Neural cell (in vitro differentiated cells): Measurements from ENCODE around the gene TMEM52B. TPM values are rescaled to one million over a fixed set of nuclear protein-coding genes. Genes with fewer than 3 reads are reported as not detected.
"Not testable (repeated sequence)": the region's sequence is repeated elsewhere in the genome, so short reads cannot be mapped to it uniquely, and the experiment has no call there.

Experiments
- H2AFZ ChIP-seq: fragments of 200-600, 300-800 bp; sonication (generic), shearing (Covaris generic); 2 replicates; pipeline ENCODE4 v1.6.0; 2014; ENCODE audit warnings: low read depth, mild to moderate bottlenecking, antibody characterized with exemption, low read length, moderate library complexity
- H3F3A ChIP-seq: fragments of 200-600 bp; shearing (Covaris generic); 2 replicates; pipeline ENCODE4 v1.6.1; 2016; ENCODE audit warnings: mild to moderate bottlenecking, moderate library complexity, mixed read lengths, antibody characterized with exemption, low read length; ENCODE audit not compliant: insufficient read depth, poor library complexity, severe bottlenecking
- H3K27ac ChIP-seq: fragments of 200-600, 300-800 bp; sonication (generic), shearing (Covaris generic); 2 replicates; pipeline ENCODE4 v1.5.1; 2014; ENCODE audit warnings: mild to moderate bottlenecking, low read length, moderate library complexity
- H3K27me3 ChIP-seq: fragments of 300-800, 200-600 bp; sonication (generic), shearing (Covaris generic); 2 replicates; pipeline ENCODE4 v1.6.0; 2014; ENCODE audit warnings: mild to moderate bottlenecking, low read depth, low read length, moderate library complexity; ENCODE audit not compliant: insufficient read depth
- H3K36me3 ChIP-seq: fragments of 300-800, 200-600 bp; sonication (generic), shearing (Covaris generic); 2 replicates; pipeline ENCODE4 v1.5.1; 2014; ENCODE audit warnings: mild to moderate bottlenecking, antibody characterized with exemption, low read length, moderate library complexity; ENCODE audit not compliant: insufficient read depth
- H3K4me2 ChIP-seq: fragments of 300-800, 200-600 bp; sonication (generic), shearing (Covaris generic); 2 replicates; pipeline ENCODE4 v1.6.0; 2014; ENCODE audit warnings: mild to moderate bottlenecking, low read length
- H3K4me3 ChIP-seq: fragments of 300-800, 200-600 bp; sonication (generic), shearing (Covaris generic); 2 replicates; pipeline ENCODE4 v1.5.1; 2014; ENCODE audit warnings: mild to moderate bottlenecking, low read length, moderate library complexity
- H3K79me2 ChIP-seq: fragments of 200-600 bp; shearing (Covaris generic); replicated peaks from 2 replicates; pipeline ENCODE4 v1.6.0; 2014; ENCODE audit warnings: mild to moderate bottlenecking, low read length, moderate library complexity; ENCODE audit not compliant: insufficient read depth
- H3K9ac ChIP-seq: fragments of 300-800, 200-600 bp; sonication (generic), shearing (Covaris generic); 2 replicates; pipeline ENCODE4 v1.6.1; 2016; ENCODE audit warnings: mild to moderate bottlenecking, low read length, mixed read lengths
- H3K9me2 ChIP-seq: fragments of 200-600 bp; shearing (Covaris generic); 2 replicates; pipeline ENCODE4 v1.6.1; 2016; ENCODE audit warnings: mild to moderate bottlenecking, low read length, mixed read lengths; ENCODE audit not compliant: insufficient read depth
- H3K9me3 ChIP-seq: fragments of 200-600, 300-800 bp; sonication (generic), shearing (Covaris generic); 2 replicates; pipeline ENCODE4 v1.6.1; 2016; ENCODE audit warnings: mild to moderate bottlenecking, mixed run types, low read length, moderate library complexity, mixed read lengths
- H4K20me1 ChIP-seq: fragments of 200-600 bp; shearing (Covaris generic); 2 replicates; pipeline ENCODE4 v1.6.1; 2016; ENCODE audit warnings: mild to moderate bottlenecking, mixed run types; ENCODE audit not compliant: insufficient read depth
- CTCF ChIP-seq: fragments of 450-650 bp; IDR thresholded peaks from 2 replicates; pipeline ENCODE4 v1.5.1; 2014; ENCODE audit warnings: antibody characterized with exemption, mild to moderate bottlenecking, moderate library complexity; ENCODE audit not compliant: poor library complexity, severe bottlenecking
- EZH2 ChIP-seq: fragments of 200-600, 300-800 bp; shearing (Covaris generic), sonication (generic); IDR thresholded peaks from 2 replicates; pipeline ENCODE4 v1.6.1; 2014; ENCODE audit warnings: antibody characterized with exemption, low read length, borderline replicate concordance, mild to moderate bottlenecking; ENCODE audit not compliant: insufficient read depth, poor library complexity, severe bottlenecking
- MXI1 ChIP-seq: fragments of 450-650 bp; conservative IDR thresholded peaks from 2 replicates; pipeline ENCODE4 v1.6.1; 2014; ENCODE audit warnings: antibody characterized with exemption, mild to moderate bottlenecking; ENCODE audit not compliant: poor library complexity, severe bottlenecking
- RAD21 ChIP-seq: fragments of 450-650 bp; conservative IDR thresholded peaks from 2 replicates; pipeline ENCODE4 v1.6.1; 2014; ENCODE audit warnings: antibody characterized with exemption, mild to moderate bottlenecking, moderate library complexity
- REST ChIP-seq: IDR thresholded peaks from 2 replicates; pipeline ENCODE4 v1.6.1; 2012; ENCODE audit warnings: borderline replicate concordance
- SMC3 ChIP-seq: fragments of 450-650 bp; conservative IDR thresholded peaks from 2 replicates; pipeline ENCODE4 v1.6.1; 2014; ENCODE audit warnings: antibody characterized with exemption, mild to moderate bottlenecking, moderate library complexity; ENCODE audit not compliant: poor library complexity
- TAF1 ChIP-seq: IDR thresholded peaks from 2 replicates; pipeline ENCODE4 v1.6.1; 2012; ENCODE audit warnings: low read depth
- polyA plus RNA-seq: library from polyadenylated mRNA; depleted of rRNA; stranded (reverse); fragments of >200 nt; gene quantifications from 2 replicates; pipeline ENCODE4 v1.2.3, GENCODE V29; 2014

TMEM52B gene
- polyA plus RNA-seq, 1 donor from 2014 or later = not detected

GRCh38 chr12:10196210-10196609 lies 17.4 kb downstream of the TMEM52B start:
- H3K27ac ChIP-seq = no peak overlapping the region
- no peaks in the 10 kb centered on the region for H3K36me3 ChIP-seq
- H3K9ac ChIP-seq = no peak overlapping the region
- H3K9me3 ChIP-seq = no peaks in the 10 kb centered on the region
- no peak overlapping the region for H3K4me3 ChIP-seq
- H3K79me2 ChIP-seq = no peaks in the 10 kb centered on the region
- TF ChIP-seq RAD21 = no peak
- TF ChIP-seq MXI1 = no peak
- H3K9me2 ChIP-seq = no peaks in the 10 kb centered on the region
- no peaks in the 10 kb centered on the region for H3F3A ChIP-seq
- H3K27me3 ChIP-seq = no peaks in the 10 kb centered on the region
- H3K4me2 ChIP-seq = no peak overlapping the region
- H2AFZ ChIP-seq = no peak overlapping the region
- H4K20me1 ChIP-seq = no peaks in the 10 kb centered on the region

- H4K20me1 ChIP-seq = no peaks in the 10 kb centered on the region
- H3K79me2 ChIP-seq = no peaks in the 10 kb centered on the region
- H3K27ac ChIP-seq = no peak overlapping the region
- H3K4me2 ChIP-seq = no peak overlapping the region
- no peaks in the 10 kb centered on the region for H3K9me2 ChIP-seq
- no peak overlapping the region for H2AFZ ChIP-seq
- H3K4me3 ChIP-seq = no peak overlapping the region
- no peaks in the 10 kb centered on the region for H3F3A ChIP-seq
- H3K27me3 ChIP-seq = no peaks in the 10 kb centered on the region
- H3K9me3 ChIP-seq = no peaks in the 10 kb centered on the region
- TF ChIP-seq SMC3 (no peak), CTCF (no peak)
- H3K9ac ChIP-seq = no peak overlapping the region
- H3K36me3 ChIP-seq = no peaks in the 10 kb centered on the region
Observed at GRCh38 chr12:10197879-10198278, 19.0 kb downstream of the TMEM52B start.

GRCh38 chr12:10204495-10204894 lies 25.7 kb downstream of the TMEM52B start:
- not testable (repeated sequence) for H3K27ac ChIP-seq, H3K9me3 ChIP-seq, H4K20me1 ChIP-seq, H2AFZ ChIP-seq, H3K36me3 ChIP-seq, H3K4me3 ChIP-seq, H3K9ac ChIP-seq, H3K79me2 ChIP-seq, H3F3A ChIP-seq, H3K4me2 ChIP-seq, H3K9me2 ChIP-seq, H3K27me3 ChIP-seq

- TF ChIP-seq TAF1 (no peak), REST (no peak), EZH2 (no peak)
- H3K27ac ChIP-seq = no peak overlapping the region
- no peaks in the 10 kb centered on the region for H3K79me2 ChIP-seq
- no peak overlapping the region for H2AFZ ChIP-seq
- no peak overlapping the region for H3K4me3 ChIP-seq
- no peaks in the 10 kb centered on the region for H3K27me3 ChIP-seq
- H3K4me2 ChIP-seq = no peak overlapping the region
- H3K9me2 ChIP-seq = no peaks in the 10 kb centered on the region
- no peaks in the 10 kb centered on the region for H3K36me3 ChIP-seq
- no peaks in the 10 kb centered on the region for H3K9me3 ChIP-seq
- H3K9ac ChIP-seq = no peak overlapping the region
- no peaks in the 10 kb centered on the region for H3F3A ChIP-seq
- H4K20me1 ChIP-seq = no peaks in the 10 kb centered on the region
Observed at GRCh38 chr12:10205220-10205807, 26.5 kb downstream of the TMEM52B start.
